Uterus (tissue), 4 donors: Measurements from ENCODE around the gene SUPT3H. TPM values are rescaled to one million over a fixed set of nuclear protein-coding genes. Genes with fewer than 3 reads are reported as not detected.

ENCODE experiments used
- DNase-seq, 2 donors: peaks; one replicate each; pipeline ENCODE4 v3.0.0-alpha.2; 2019 to 2020
- H3K27ac ChIP-seq, 2 donors: fragments of 200-600 bp; sonication (generic); 1 replicate in 1 of 2; 2 replicates in 1 of 2; pipeline ENCODE4 v1.5.1; 2016 to 2018
- H3K27me3 ChIP-seq, 2 donors: fragments of 200-600 bp; sonication (generic); one replicate each; pipeline ENCODE4 v1.5.1; 2018 to 2019; ENCODE audit warnings: control low read depth in 1 of 2
- H3K36me3 ChIP-seq, 2 donors: fragments of 200-600 bp; sonication (generic); one replicate each; pipeline ENCODE4 v1.5.1; 2019; ENCODE audit warnings: control low read depth in 1 of 2
- H3K4me1 ChIP-seq, 2 donors: fragments of 200-600 bp; sonication (generic); one replicate each; pipeline ENCODE4 v1.5.1; 2018 to 2019; ENCODE audit warnings: control low read depth in 1 of 2
- H3K4me3 ChIP-seq, 2 donors: fragments of 200-600 bp; sonication (generic); 1 replicate in 1 of 2; 2 replicates in 1 of 2; pipeline ENCODE4 v1.5.1; 2018 to 2019; ENCODE audit warnings: mild to moderate bottlenecking in 1 of 2
- H3K9me3 ChIP-seq, 2 donors: fragments of 200-600 bp; sonication (generic); one replicate each; pipeline ENCODE4 v1.5.1; 2019; ENCODE audit warnings: control low read depth in 1 of 2
- POLR2A ChIP-seq, 2 donors: fragments of 450-650 bp; IDR thresholded peaks; one replicate each; pipeline ENCODE4 v1.6.1; 2016; ENCODE audit warnings: antibody characterized with exemption in 2 of 2, mild to moderate bottlenecking in 1 of 2, moderate library complexity in 1 of 2
- intact Hi-C: fragments of 100-400 bp; cut with DNase I; formaldehyde crosslinking; loops from one replicate; pipeline ENCODE4 v1.15.1; 2023; ENCODE audit warnings: low total_unique reads
- total RNA-seq, 4 donors: library from RNA; depleted of rRNA in 3 of 4; stranded (reverse); fragments of >200 nt in 3 of 4; gene quantifications; one replicate each; pipeline versions ENCODE4 v1.1.0 to v1.2.4, GENCODE V29; 2014 to 2023
- TF ChIP-seq, protein P1 (sequence below), 4 experiments: fragments of 200-600 bp in 2 of 4; fragments of 450-650 bp in 2 of 4; sonication (generic) in 2 of 4; IDR thresholded peaks; one replicate each; pipeline ENCODE4 v1.5.1; 2016 to 2019; ENCODE audit warnings: antibody characterized with exemption in 4 of 4, mild to moderate bottlenecking in 2 of 4, moderate library complexity in 1 of 4
- donor health status: DM: yes; HTN: yes; CAD: no.

The SUPT3H gene
- total RNA-seq, 4 donors from 2014 or later = 1.3 to 14.9 (median 7.6) TPM

DNA sequence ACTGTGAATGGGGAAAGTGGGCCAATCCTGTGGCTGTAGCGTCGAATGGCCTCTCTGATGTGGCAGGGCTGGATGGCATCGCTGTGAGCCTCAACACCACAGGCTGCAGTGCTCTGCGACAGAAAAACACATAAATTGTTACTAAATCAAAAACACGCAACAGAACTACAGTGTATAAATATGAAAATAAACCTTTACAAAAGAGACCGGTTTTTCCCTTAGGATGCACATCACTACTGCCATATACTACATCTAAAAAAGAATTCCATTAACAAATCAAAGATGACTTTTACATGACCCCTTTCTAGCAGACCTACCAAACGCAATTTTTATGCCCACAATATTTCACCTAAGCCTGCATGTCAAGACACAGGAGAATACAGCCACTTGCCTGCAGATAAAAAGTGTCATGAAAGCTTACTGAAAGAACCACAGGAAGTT lies 445.1 kb downstream of the SUPT3H start:
- TF ChIP-seq, protein P1, sequence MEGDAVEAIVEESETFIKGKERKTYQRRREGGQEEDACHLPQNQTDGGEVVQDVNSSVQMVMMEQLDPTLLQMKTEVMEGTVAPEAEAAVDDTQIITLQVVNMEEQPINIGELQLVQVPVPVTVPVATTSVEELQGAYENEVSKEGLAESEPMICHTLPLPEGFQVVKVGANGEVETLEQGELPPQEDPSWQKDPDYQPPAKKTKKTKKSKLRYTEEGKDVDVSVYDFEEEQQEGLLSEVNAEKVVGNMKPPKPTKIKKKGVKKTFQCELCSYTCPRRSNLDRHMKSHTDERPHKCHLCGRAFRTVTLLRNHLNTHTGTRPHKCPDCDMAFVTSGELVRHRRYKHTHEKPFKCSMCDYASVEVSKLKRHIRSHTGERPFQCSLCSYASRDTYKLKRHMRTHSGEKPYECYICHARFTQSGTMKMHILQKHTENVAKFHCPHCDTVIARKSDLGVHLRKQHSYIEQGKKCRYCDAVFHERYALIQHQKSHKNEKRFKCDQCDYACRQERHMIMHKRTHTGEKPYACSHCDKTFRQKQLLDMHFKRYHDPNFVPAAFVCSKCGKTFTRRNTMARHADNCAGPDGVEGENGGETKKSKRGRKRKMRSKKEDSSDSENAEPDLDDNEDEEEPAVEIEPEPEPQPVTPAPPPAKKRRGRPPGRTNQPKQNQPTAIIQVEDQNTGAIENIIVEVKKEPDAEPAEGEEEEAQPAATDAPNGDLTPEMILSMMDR (IDR thresholded peaks at IDR 0.05) = no peak
- no peak for TF ChIP-seq POLR2A (IDR thresholded peaks at IDR 0.05)
- Histone ChIP-seq H3K4me3 (no peak overlapping the region), H3K27ac (no peak overlapping the region), H3K9me3 (no peaks in the 10 kb centered on the region), H3K27me3 (no peaks in the 10 kb centered on the region), H3K36me3 (no peaks in the 10 kb centered on the region), H3K4me1 (no peaks in the 10 kb centered on the region)
- no peak for DNase-seq
- intact Hi-C loops = no loop called here

DNA sequence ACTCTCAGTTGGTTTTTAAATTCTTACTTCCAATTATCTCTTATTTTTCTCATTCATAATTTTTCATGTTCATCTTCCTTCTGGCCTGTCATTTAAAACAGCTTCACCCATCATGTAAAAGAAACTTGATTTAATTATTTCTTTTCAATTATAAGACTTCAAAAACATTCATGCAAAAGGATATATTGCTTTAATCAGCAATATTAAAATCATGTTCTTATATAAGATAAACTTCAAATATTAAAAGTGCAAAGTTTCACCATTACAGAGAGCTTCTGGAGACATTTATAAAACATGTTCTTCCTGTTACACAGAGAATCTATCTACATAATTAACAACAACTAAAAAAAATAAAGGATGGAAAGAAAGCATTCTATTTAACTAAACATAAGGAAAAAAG lies 446.3 kb downstream of the SUPT3H start:
- TF ChIP-seq, protein P1 (IDR thresholded peaks at IDR 0.05) = no peak
- no peak for TF ChIP-seq POLR2A (IDR thresholded peaks at IDR 0.05)
- Histone ChIP-seq H3K4me3 (no peak overlapping the region), H3K27ac (no peak overlapping the region), H3K9me3 (no peaks in the 10 kb centered on the region), H3K36me3 (no peaks in the 10 kb centered on the region), H3K27me3 (no peaks in the 10 kb centered on the region), H3K4me1 (no peaks in the 10 kb centered on the region)
- intact Hi-C loops = no loop called here
- no peak for DNase-seq

DNA sequence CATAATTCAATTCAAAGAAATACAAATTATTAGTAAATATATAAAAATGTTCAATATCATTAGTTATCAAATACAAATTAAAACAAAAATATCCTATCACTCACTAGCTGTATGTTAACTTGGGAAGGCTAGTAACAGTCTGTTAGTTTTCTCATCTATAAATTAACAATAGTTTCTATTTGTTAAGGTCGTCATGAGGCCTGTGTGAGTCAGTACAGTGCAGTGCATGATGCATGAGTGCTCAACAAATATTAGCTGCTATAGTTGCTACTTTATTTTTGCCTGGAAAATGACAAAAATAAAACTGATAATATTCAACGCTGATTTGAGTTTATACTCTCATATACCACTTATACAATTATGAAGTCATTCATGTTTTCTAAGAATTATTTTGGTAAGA lies 451.2 kb downstream of the SUPT3H start:
- no peaks in the 10 kb centered on the region for H3K27me3 ChIP-seq
- H3K9me3 ChIP-seq = no peaks in the 10 kb centered on the region
- no peak for DNase-seq
- H3K36me3 ChIP-seq = no peaks in the 10 kb centered on the region
- H3K4me3 ChIP-seq = no peak overlapping the region
- no peak for TF ChIP-seq POLR2A (IDR thresholded peaks at IDR 0.05)
- TF ChIP-seq, protein P1 (IDR thresholded peaks at IDR 0.05) = no peak
- no peaks in the 10 kb centered on the region for H3K4me1 ChIP-seq
- intact Hi-C loops = no loop called here
- no peak overlapping the region for H3K27ac ChIP-seq

DNA sequence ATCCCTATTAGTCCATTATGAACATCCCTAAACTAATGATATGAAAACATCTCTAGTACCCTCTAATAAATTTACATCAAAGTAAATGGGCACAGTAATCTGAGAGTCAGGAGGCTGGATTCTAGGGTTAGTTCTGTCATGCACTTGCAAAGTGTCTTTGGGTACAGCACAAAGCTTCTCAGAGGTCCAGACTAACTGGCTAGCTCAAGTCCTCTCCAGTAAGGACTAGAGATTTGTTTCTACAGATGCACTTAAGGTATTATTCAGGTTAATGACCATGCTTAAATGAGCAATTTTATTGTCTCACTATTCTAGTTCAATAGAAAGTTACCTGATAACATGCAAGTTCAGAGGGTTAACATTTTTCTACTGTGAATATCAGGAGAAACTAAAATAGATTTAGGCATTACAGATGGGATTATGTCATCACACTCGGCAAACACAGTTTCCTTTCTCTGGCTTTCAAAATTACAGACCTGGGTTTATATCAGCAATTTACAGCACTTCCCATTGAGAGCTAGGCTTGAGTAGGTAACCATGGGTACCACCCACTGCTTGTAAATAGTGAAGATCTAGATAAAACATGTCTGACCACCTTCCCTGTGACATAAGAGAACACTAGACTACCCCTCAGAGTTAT lies 452.5 kb downstream of the SUPT3H start:
- DNase-seq = no peak
- TF ChIP-seq, protein P1 (IDR thresholded peaks at IDR 0.05) = no peak
- no peak for TF ChIP-seq POLR2A (IDR thresholded peaks at IDR 0.05)
- Histone ChIP-seq H3K4me3 (no peak overlapping the region), H3K9me3 (no peaks in the 10 kb centered on the region), H3K4me1 (no peaks in the 10 kb centered on the region), H3K27me3 (no peaks in the 10 kb centered on the region), H3K36me3 (no peaks in the 10 kb centered on the region), H3K27ac (no peak overlapping the region)
- intact Hi-C loops = no loop called here

DNA sequence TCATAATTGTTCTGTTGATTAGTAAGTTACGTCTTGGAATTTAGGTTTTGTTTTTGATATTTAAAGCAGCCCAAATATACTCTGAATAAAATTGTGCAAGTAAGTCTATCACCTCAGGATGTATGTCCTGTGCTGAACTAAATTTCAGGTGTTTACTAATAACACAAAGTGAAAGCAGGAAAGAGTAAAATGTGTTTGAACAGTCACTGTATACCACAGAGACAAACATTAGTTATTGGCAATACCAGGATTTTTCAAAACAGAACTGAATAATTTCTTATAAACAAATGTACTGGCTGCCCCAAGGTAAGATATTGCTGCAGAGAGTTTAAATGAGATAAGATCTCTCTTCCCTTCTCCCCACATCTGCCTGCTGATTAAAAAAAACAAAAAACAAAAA lies 454.3 kb downstream of the SUPT3H start:
- no peaks in the 10 kb centered on the region for H3K4me1 ChIP-seq
- no peak for DNase-seq
- H3K27ac ChIP-seq = no peak overlapping the region
- H3K27me3 ChIP-seq = no peaks in the 10 kb centered on the region
- intact Hi-C loops = no loop called here
- no peak for TF ChIP-seq POLR2A (IDR thresholded peaks at IDR 0.05)
- TF ChIP-seq, protein P1 (IDR thresholded peaks at IDR 0.05) = no peak
- H3K4me3 ChIP-seq = no peak overlapping the region
- no peaks in the 10 kb centered on the region for H3K36me3 ChIP-seq
- H3K9me3 ChIP-seq = no peaks in the 10 kb centered on the region
